ENCODE measurements around the gene RBP2. TPM values are rescaled to one million over a fixed set of nuclear protein-coding genes. Genes with fewer than 3 reads are reported as not detected.

The RBP2 gene
- total RNA-seq, 1 donor from 2014 or later, result not detected

DNA sequence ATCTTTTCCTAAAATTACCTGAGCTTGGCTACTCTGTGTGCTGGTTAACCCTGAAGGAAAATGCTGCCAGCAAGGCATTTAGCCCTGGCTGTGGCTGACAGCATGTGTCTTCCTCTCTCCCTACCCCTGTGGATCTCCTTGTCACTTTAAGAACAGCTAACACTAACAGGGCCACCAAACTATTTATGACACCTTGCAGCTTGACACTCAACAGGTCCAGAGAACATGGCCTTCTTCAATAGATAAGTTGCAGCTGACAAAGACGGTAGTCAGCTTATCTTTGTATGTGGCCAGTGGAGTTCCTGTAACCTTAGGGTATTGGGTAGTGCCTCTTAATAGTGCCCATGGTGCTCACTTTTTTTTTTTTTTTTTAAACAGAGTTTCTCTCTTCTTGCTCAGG lies 54.9 kb downstream of the RBP2 start:
- H3K36me3 Mint-ChIP-seq, result peaks cover 9% of the 10 kb centered on the region
- H3K79me2 ChIP-seq (ENCODE audit: low read depth), result no peaks in the 10 kb centered on the region
- TF ChIP-seq, protein P1, sequence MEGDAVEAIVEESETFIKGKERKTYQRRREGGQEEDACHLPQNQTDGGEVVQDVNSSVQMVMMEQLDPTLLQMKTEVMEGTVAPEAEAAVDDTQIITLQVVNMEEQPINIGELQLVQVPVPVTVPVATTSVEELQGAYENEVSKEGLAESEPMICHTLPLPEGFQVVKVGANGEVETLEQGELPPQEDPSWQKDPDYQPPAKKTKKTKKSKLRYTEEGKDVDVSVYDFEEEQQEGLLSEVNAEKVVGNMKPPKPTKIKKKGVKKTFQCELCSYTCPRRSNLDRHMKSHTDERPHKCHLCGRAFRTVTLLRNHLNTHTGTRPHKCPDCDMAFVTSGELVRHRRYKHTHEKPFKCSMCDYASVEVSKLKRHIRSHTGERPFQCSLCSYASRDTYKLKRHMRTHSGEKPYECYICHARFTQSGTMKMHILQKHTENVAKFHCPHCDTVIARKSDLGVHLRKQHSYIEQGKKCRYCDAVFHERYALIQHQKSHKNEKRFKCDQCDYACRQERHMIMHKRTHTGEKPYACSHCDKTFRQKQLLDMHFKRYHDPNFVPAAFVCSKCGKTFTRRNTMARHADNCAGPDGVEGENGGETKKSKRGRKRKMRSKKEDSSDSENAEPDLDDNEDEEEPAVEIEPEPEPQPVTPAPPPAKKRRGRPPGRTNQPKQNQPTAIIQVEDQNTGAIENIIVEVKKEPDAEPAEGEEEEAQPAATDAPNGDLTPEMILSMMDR (IDR thresholded peaks at IDR 0.05), result no peak
- no peaks in the 10 kb centered on the region for H3F3A ChIP-seq (ENCODE audit: low read depth)
- H3K4me3 Mint-ChIP-seq, result no peak overlapping the region
- H3K9me3 Mint-ChIP-seq, result peaks cover 11% of the 10 kb centered on the region
- no peak overlapping the region for H2AFZ ChIP-seq (replicated peaks)
- H3K4me3 ChIP-seq, result no peak overlapping the region
- peaks cover 3% of the 10 kb centered on the region for H3K27me3 Mint-ChIP-seq (ENCODE audit: insufficient read depth, low read depth)
- H3K4me2 ChIP-seq, result no peak overlapping the region
- H3K4me1 Mint-ChIP-seq, result no peaks in the 10 kb centered on the region
- no peaks in the 10 kb centered on the region for H4K20me1 ChIP-seq (ENCODE audit: low read depth)
- no peaks in the 10 kb centered on the region for H3K4me1 ChIP-seq
- H3K27me3 ChIP-seq, result no peaks in the 10 kb centered on the region
- H3K27ac ChIP-seq, result no peak overlapping the region
- no peak overlapping the region for H3K27ac Mint-ChIP-seq
- DNase-seq (ENCODE audit: low spot score), result no peak
- H3K36me3 ChIP-seq, result no peaks in the 10 kb centered on the region
- H3K9me3 ChIP-seq (ENCODE audit: low read depth), result no peaks in the 10 kb centered on the region
- no peak overlapping the region for H3K9ac ChIP-seq

DNA sequence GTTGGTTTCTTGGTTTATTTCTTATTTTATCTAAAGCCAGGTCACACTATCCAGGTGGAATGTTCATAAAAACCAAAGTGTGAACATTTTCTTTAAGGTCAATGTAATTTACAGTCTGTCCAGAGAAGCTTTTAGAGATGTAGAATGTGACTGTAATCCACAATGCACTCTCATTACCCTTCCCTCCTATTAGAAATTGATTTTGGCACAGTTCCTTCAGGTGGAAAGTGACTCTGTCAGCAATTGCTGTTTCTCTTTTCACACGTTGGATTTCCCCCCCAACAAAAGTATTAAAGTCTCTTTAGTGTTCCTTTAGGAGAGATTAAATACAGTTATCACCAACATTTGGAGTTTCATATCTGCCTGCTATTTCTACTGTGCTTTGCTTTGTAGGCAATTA lies 55.3 kb downstream of the RBP2 start:
- no peaks in the 10 kb centered on the region for H3K36me3 ChIP-seq
- Mint-ChIP-seq H3K36me3 (peaks cover 9% of the 10 kb centered on the region), H3K4me1 (no peaks in the 10 kb centered on the region), H3K27ac (no peak overlapping the region), H3K4me3 (no peak overlapping the region), H3K9me3 (peaks cover 15% of the 10 kb centered on the region), H3K27me3 (ENCODE audit: insufficient read depth, low read depth) (peaks cover 3% of the 10 kb centered on the region)
- DNase-seq (ENCODE audit: low spot score), result no peak
- H3K27me3 ChIP-seq, result no peaks in the 10 kb centered on the region
- no peaks in the 10 kb centered on the region for H3K79me2 ChIP-seq (ENCODE audit: low read depth)
- no peaks in the 10 kb centered on the region for H3F3A ChIP-seq (ENCODE audit: low read depth)
- H3K9me3 ChIP-seq (ENCODE audit: low read depth), result no peaks in the 10 kb centered on the region
- no peak overlapping the region for H2AFZ ChIP-seq (replicated peaks)
- H3K9ac ChIP-seq, result no peak overlapping the region
- no peak overlapping the region for H3K27ac ChIP-seq
- no peak overlapping the region for H3K4me2 ChIP-seq
- H4K20me1 ChIP-seq (ENCODE audit: low read depth), result no peaks in the 10 kb centered on the region
- TF ChIP-seq EZH2 (IDR thresholded peaks at IDR 0.05), result no peak
- TF ChIP-seq EZH2phosphoT487 (IDR thresholded peaks at IDR 0.05), result no peak
- TF ChIP-seq, protein P1 (IDR thresholded peaks at IDR 0.05), result no peak
- H3K4me3 ChIP-seq, result no peak overlapping the region
- no peaks in the 10 kb centered on the region for H3K4me1 ChIP-seq

DNA sequence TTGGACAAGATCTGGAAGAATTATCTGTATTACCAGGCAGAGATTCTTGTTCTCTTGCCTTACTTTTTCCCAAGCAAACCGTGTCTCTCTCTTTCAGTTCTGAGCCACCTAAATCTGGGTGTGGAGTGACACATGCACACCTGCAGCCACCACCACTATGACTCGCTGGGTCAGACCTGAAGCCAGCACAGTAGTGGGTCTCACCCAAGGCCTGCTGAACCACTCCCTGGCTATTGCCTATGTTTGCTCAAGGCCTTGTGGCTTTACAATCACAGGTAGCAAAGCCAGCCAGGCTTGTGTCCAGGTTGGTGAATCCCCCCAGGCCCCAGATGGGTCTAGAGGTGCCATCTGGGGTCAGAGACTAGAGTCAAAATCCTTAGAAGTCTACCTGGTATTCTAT lies 58.2 kb downstream of the RBP2 start:
- Histone ChIP-seq H3K79me2 (ENCODE audit: low read depth) (no peaks in the 10 kb centered on the region), H3K9me3 (ENCODE audit: low read depth) (no peaks in the 10 kb centered on the region), H4K20me1 (ENCODE audit: low read depth) (no peaks in the 10 kb centered on the region), H2AFZ (replicated peaks) (no peak overlapping the region), H3K4me2 (no peak overlapping the region), H3K36me3 (no peaks in the 10 kb centered on the region), H3K27me3 (no peaks in the 10 kb centered on the region), H3F3A (ENCODE audit: low read depth) (no peaks in the 10 kb centered on the region), H3K4me1 (no peaks in the 10 kb centered on the region), H3K27ac (no peak overlapping the region), H3K9ac (no peak overlapping the region), H3K4me3 (no peak overlapping the region)
- H3K27me3 Mint-ChIP-seq (ENCODE audit: insufficient read depth, low read depth), result peaks cover 3% of the 10 kb centered on the region
- no peak overlapping the region for H3K4me3 Mint-ChIP-seq
- H3K36me3 Mint-ChIP-seq, result peaks cover 13% of the 10 kb centered on the region
- peaks cover 42% of the 10 kb centered on the region for H3K9me3 Mint-ChIP-seq
- H3K4me1 Mint-ChIP-seq, result no peaks in the 10 kb centered on the region
- no peak for DNase-seq (ENCODE audit: low spot score)
- TF ChIP-seq EZH2phosphoT487 (IDR thresholded peaks at IDR 0.05) (no peak), EZH2 (IDR thresholded peaks at IDR 0.05) (no peak)
- TF ChIP-seq, protein P1 (IDR thresholded peaks at IDR 0.05), result no peak
- no peak overlapping the region for H3K27ac Mint-ChIP-seq

GRCh38 chr3:139416275-139416674 lies 60.0 kb downstream of the RBP2 start:
- H3K4me1 Mint-ChIP-seq, result no peaks in the 10 kb centered on the region
- peaks cover 58% of the 10 kb centered on the region for H3K9me3 Mint-ChIP-seq
- no peak overlapping the region for H3K4me3 Mint-ChIP-seq
- H3K79me2 ChIP-seq (ENCODE audit: low read depth), result no peaks in the 10 kb centered on the region
- TF ChIP-seq, protein P1 (IDR thresholded peaks at IDR 0.05), result no peak
- TF ChIP-seq EZH2phosphoT487 (IDR thresholded peaks at IDR 0.05) (no peak), EZH2 (IDR thresholded peaks at IDR 0.05) (no peak)
- H3K36me3 ChIP-seq, result no peaks in the 10 kb centered on the region
- H3K27ac ChIP-seq, result no peak overlapping the region
- H3K9me3 ChIP-seq (ENCODE audit: low read depth), result no peaks in the 10 kb centered on the region
- no peak overlapping the region for H3K4me2 ChIP-seq
- peaks cover 12% of the 10 kb centered on the region for H3K36me3 Mint-ChIP-seq
- H3K27me3 ChIP-seq, result no peaks in the 10 kb centered on the region
- H3K9ac ChIP-seq, result no peak overlapping the region
- no peak overlapping the region for H2AFZ ChIP-seq (replicated peaks)
- H4K20me1 ChIP-seq (ENCODE audit: low read depth), result no peaks in the 10 kb centered on the region
- H3F3A ChIP-seq (ENCODE audit: low read depth), result no peaks in the 10 kb centered on the region
- DNase-seq (ENCODE audit: low spot score), result no peak
- no peak overlapping the region for H3K4me3 ChIP-seq
- no peak overlapping the region for H3K27ac Mint-ChIP-seq
- H3K4me1 ChIP-seq, result no peaks in the 10 kb centered on the region
- peaks cover 3% of the 10 kb centered on the region for H3K27me3 Mint-ChIP-seq (ENCODE audit: insufficient read depth, low read depth)
